ENCODE measurements around the gene TBC1D1.

The TBC1D1 gene

DNA sequence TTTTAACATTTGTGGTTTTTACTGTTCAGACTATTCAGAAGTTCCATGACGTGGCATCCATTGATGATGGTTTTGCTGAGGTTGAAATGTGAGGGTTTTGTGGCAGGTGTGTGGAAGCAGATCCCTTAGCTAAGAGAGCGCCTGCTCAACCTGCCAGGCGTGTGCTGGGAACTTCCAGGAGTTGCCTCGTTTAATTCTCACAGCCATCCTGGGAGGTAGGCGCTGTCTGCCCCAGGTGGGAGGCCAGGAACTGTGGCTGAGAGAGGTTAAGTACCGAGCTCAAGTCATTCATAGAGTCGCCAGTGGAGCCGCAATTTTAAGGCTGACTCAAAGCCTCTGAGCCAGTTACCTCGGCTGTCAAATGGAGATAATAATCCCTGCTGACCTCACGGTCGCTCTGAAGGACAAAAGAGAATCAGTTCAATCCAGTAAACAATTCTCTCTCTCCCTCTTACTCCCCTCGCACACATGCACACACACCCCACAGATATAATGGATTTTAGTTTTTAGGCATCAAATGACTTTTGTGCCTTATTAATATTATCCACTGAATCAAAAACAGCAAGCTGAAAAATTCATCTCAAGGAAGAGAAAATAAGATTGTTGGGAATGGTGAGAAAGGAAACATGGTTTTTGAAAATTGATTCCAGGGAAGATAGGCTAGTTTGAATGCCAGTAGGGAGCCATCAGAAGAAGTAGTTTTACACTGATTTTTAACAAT, 240.6 kb downstream of the TBC1D1 start:
- no peak for DNase-seq (ENCODE audit: low read depth)

GRCh38 chr4:38132107-38132673, 241.3 kb downstream of the TBC1D1 start:
- DNase-seq (ENCODE audit: low read depth), result peak; percentile 23

GRCh38 chr4:38132843-38133662, 242.2 kb downstream of the TBC1D1 start:
- DNase-seq (ENCODE audit: low read depth), result no peak

DNA sequence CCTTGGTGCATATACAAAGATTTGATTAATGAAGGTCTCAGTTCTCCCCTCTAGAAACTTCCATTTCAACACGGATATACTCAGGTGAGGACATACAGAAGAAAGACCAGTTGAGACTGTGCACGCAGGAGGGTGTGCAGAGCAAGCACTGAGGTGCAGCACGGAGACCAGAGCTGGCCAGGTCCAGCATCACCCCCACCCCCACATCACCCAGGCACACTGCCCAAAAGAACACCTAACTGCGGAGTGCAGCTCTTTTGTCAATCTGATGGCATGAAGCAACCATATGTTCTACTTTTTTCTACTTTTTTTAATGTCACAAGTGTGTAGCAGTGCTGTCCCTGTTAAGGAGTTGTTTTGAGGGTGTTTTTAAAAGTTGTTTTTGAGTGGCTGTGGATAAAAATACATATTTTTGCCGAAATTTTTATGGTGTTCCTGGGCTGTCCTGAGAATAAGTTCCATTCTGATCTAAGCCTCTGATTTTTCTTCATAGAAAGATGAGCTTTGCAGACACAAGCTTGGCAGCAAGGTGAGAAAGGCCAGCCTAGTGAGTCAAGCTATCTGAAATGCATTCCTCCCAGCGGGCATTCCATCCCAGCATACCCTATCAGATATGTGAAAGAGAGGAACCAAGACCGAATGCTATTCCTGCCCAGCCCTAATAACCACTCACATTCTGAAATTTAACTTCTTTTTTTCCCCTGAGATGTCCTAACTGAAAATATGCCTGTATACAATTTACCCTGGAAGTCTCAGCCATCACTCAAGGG, 243.0 kb downstream of the TBC1D1 start:
- DNase-seq (ENCODE audit: low read depth), result no peak

DNA sequence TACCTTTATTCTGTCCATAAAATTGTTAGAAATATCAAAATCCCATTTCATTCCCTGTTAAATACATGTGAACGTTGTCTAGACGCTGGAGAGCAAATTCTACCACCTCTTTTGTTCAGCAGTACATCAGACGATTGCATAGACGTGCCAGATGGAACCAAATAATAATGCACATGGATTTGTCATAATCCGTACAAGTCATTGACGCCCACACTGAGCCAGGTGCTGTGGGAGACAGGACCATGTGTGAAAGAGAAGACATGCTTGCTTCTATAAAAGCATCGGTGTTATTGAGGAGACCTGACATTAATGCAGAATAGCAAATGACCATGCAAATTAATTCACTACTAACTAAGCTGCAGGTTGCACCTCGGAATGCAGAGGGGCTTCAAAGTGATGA, 244.3 kb downstream of the TBC1D1 start:
- DNase-seq (ENCODE audit: low read depth), result no peak

- DNase-seq (ENCODE audit: low read depth), result no peak
Observed at GRCh38 chr4:38136604-38137003, 245.7 kb downstream of the TBC1D1 start.

DNA sequence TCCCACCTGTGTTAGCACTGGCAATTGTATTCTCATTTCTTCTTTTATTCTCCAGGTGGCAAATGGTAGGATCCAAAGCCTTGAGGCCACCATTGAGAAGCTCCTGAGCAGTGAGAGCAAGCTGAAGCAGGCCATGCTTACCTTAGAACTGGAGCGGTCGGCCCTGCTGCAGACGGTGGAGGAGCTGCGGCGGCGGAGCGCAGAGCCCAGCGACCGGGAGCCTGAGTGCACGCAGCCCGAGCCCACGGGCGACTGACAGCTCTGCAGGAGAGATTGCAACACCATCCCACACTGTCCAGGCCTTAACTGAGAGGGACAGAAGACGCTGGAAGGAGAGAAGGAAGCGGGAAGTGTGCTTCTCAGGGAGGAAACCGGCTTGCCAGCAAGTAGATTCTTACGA, 246.2 kb downstream of the TBC1D1 start:
- no peak for DNase-seq (ENCODE audit: low read depth)

GRCh38 chr4:38138363-38138762, 247.5 kb downstream of the TBC1D1 start:
- no peak for DNase-seq (ENCODE audit: low read depth)

DNA sequence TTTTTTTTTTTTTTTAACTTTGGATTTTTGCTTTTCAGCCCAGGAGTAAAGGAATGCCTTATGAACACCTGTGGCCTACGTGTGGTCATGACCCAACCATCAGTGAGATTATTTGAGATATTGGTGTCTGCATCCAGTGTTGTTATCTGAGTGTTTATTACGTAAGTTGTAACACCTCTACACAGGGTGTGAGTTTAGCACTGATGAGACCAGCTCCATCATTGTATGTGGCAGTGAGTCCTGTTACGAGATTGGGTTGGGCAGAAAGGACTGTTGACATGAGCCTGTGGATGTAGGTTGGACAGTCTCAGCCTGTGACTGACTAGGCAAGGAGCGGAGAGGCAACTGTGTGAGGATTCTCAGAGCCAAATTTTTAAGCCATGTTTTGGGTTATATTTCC, 248.3 kb downstream of the TBC1D1 start:
- DNase-seq (ENCODE audit: low read depth), result no peak

DNA sequence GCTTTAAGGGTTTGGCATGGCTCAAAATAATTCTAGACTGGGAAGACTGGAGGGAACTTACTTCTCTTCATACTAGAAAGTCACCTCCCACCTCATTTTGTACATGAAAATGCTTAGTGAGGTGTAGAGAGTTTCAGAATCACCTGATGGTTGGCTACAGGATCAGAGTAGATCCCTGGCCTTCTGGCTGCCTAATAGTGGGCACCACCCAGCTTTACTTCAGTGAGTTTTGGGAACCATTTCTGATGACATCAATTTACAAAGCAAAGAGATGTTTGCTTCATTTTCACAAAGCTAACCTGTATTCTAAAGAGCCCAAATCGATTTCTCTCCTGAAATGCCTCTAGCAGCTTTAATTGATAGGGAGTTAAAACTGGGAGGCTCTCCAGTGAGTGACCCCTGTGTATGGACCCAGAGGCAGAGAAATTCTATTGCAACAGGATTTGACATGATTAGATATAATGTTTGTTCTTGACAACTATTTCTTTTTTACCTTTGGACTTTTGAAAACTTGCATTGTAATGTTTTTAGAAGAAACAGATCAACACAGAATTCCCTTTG, 249.8 kb downstream of the TBC1D1 start:
- DNase-seq (ENCODE audit: low read depth), result no peak

DNA sequence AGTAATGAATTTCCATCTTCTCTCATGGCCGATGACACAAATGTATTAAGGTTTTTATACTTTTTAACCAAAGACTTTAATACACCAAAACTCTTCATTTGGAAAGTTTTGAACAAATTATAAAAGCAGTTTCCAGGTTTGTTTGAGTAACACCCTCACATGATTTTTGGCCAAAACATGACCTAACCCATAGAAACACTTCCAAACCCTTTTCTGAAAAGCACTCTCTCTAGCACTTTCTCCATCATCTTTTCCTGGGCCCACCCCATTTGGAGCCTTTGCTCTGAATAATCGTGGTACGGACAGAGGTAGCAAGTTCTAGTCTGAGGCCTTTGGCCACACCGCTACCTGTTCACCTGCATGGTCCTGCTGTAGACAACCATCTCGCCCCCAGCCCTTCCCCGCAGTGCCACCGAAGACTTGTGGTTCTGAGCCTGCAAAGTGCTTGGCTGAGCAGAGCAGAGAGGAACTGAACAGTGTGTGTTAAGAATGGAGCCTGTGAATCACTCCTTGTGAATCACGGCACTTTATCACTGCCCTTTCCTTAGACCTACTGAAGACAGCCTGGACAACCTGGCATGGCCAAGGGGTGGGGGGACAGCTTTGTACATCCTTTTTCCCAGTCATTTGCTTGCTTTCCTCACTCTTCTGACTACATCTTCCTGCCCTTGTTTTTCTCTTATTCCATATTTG, 251.1 kb downstream of the TBC1D1 start:
- DNase-seq (ENCODE audit: low read depth), result peak; percentile 71

GRCh38 chr4:38144031-38144430, 253.1 kb downstream of the TBC1D1 start:
- DNase-seq (ENCODE audit: low read depth), result no peak

DNA sequence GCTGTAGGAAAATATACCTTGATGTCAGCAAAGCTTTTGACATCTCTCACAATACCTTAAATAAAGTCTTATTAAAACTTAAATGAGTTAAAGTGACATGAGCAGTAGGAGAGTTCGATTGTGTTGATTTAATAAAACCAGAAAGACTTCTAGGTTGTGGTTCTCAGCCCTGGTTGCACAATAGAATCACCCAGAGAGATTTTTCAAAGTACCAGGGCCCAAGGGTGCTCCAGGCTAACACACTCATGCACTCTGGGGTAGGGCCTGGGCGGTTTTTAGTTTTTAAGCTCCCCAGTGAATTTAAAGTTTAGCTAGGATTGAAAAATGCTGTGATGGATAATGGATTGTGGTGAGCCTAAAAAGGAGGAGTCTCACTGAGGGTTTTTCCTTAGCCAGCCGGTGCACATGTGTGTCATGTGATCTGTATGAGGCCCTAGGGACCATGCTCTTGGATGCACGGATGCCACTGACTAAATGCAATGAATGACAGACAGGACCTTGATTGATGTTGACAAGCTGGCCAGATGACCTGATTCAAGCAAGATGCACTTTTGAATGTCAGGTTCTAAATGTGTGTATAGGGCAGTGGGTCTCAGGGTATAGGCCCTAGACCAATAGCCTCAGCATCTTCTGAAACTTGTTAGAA, 254.3 kb downstream of the TBC1D1 start:
- DNase-seq (ENCODE audit: low read depth), result no peak

- DNase-seq (ENCODE audit: low read depth), result peak; percentile 81
Observed at GRCh38 chr4:38145741-38146140, 254.9 kb downstream of the TBC1D1 start.

GRCh38 chr4:38146383-38146782, 255.5 kb downstream of the TBC1D1 start:
- DNase-seq (ENCODE audit: low read depth), result no peak

GRCh38 chr4:38149472-38149996, 258.6 kb downstream of the TBC1D1 start:
- no peak for DNase-seq (ENCODE audit: low read depth)

DNA sequence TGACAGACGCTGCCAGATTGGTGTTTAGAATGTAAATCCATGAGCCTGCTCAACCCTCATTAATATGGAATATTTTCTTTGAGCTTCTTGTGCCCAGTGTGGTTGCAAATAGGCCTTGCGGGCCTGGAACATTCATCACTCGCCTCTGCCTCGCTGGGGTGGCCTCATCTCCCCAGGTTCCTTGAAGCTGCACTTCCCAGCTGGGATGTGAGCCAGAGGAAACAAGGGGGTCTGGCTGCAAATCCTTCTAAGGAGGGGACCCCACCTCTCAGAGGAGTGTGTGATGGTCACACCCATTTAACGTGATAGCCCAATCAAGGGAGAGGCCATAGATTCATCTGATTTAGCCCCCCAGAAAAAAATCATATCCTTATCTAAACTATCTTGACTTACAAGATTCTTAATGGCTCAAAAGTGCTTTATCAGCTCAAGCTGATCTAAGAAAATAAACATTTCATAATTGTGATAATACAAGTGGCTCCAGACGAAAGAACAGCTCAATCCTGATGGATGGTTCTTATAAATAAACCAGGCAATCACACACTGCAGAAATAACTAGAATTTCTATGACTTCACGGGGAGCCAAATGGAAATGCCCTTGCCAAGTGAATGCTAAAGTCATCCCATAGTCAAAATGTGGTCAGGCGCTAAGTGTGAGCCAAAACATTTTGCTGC, 259.2 kb downstream of the TBC1D1 start:
- no peak for DNase-seq (ENCODE audit: low read depth)

- peak; percentile 55 for DNase-seq (ENCODE audit: low read depth)
Observed at GRCh38 chr4:38150766-38151165, 259.9 kb downstream of the TBC1D1 start.

DNA sequence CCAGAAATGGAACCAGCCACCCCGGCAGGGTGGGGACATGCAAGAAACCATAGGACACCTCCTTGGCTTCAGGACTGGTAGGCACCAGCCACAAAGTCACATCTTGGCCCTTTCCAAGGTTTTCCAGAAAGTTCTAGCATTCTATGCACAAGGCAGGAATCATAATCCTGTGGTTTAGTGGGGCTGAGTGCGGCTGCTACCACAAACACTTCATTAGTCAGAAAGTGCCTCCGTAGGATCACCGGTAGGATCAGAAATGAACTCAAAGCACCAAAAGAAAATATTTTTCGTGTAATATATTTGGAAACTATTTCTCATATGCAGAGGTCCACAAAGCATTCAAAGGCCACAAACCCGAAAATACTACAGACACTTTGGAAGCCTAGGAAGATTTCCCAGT, 261.0 kb downstream of the TBC1D1 start:
- DNase-seq (ENCODE audit: low read depth), result no peak

DNA sequence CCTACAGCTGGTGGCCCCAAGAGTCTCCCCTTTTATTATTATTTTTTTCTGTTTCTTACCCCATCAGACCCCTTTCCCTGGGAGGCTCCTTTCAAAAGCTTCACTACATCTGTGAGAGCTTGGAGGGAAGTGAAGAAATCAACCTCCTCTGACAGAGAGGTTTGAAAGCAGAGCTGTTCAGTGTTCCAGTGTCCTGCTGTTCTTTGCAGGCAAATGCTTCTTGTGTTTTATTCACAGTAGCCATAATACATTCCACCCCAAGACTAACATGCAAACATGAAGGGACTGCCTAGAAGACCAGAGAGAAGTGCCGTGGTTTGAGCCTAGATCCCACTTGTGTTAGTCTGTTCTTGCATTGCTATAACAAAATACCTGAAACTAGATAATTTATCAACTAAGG, 261.4 kb downstream of the TBC1D1 start:
- DNase-seq (ENCODE audit: low read depth), result no peak

Measured in ELR (cell line).